ENCODE results near the gene GLRX3.

GLRX3 gene

GRCh38 chr10:130215931-130216231, 79.7 kb downstream of the GLRX3 start:
- DNase-seq (no peak), ATAC-seq (ENCODE audit: insufficient read depth, low read depth) (no peak)
- Histone ChIP-seq H3K4me2 (ENCODE audit: insufficient read depth, low read length) (no peak overlapping the region), H3K36me3 (ENCODE audit: insufficient read depth, low read length) (no peaks in the 10 kb centered on the region), H3K27me3 (ENCODE audit: insufficient read depth, low read length, poor library complexity) (no peaks in the 10 kb centered on the region), H2AFZ (ENCODE audit: low read depth, low read length) (no peak overlapping the region), H3K9me3 (ENCODE audit: insufficient read depth, low read length, severe bottlenecking) (no peaks in the 10 kb centered on the region), H3K79me2 (ENCODE audit: insufficient read depth, low read length) (no peaks in the 10 kb centered on the region), H4K20me1 (ENCODE audit: insufficient read depth, low read length) (no peaks in the 10 kb centered on the region), H3K27ac (ENCODE audit: low read length) (no peak overlapping the region), H3K4me1 (ENCODE audit: insufficient read depth, low read length) (no peaks in the 10 kb centered on the region), H3K4me3 (ENCODE audit: low read depth in 1 of 2, low read length in 2 of 2) (no peak overlapping the region), H3K9ac (ENCODE audit: low read depth, low read length) (no peak overlapping the region)
- TF ChIP-seq EZH2 (IDR thresholded peaks at IDR 0.05; ENCODE audit: borderline replicate concordance, low read depth, low read length, severe bottlenecking) (no peak), CTCF (IDR thresholded peaks at IDR 0.05; ENCODE audit: borderline replicate concordance, extremely low read depth, low read length, poor library complexity, severe bottlenecking) (no peak)

GRCh38 chr10:130218181-130218641, 82.0 kb downstream of the GLRX3 start:
- Histone ChIP-seq H3K9me3 (ENCODE audit: insufficient read depth, low read length, severe bottlenecking) (no peaks in the 10 kb centered on the region), H3K4me3 (ENCODE audit: low read depth in 1 of 2, low read length in 2 of 2) (no peak overlapping the region), H2AFZ (ENCODE audit: low read depth, low read length) (no peak overlapping the region), H3K27ac (ENCODE audit: low read length) (no peak overlapping the region), H4K20me1 (ENCODE audit: insufficient read depth, low read length) (no peaks in the 10 kb centered on the region), H3K27me3 (ENCODE audit: insufficient read depth, low read length, poor library complexity) (no peaks in the 10 kb centered on the region), H3K36me3 (ENCODE audit: insufficient read depth, low read length) (no peaks in the 10 kb centered on the region), H3K4me1 (ENCODE audit: insufficient read depth, low read length) (no peaks in the 10 kb centered on the region), H3K9ac (ENCODE audit: low read depth, low read length) (no peak overlapping the region), H3K4me2 (ENCODE audit: insufficient read depth, low read length) (no peak overlapping the region), H3K79me2 (ENCODE audit: insufficient read depth, low read length) (no peaks in the 10 kb centered on the region)
- no peak for TF ChIP-seq CTCF (IDR thresholded peaks at IDR 0.05; ENCODE audit: borderline replicate concordance, extremely low read depth, low read length, poor library complexity, severe bottlenecking)
- no peak for TF ChIP-seq EZH2 (IDR thresholded peaks at IDR 0.05; ENCODE audit: borderline replicate concordance, low read depth, low read length, severe bottlenecking)
- ATAC-seq (ENCODE audit: insufficient read depth, low read depth) (no peak), DNase-seq (no peak)

GRCh38 chr10:130218936-130219335, 82.7 kb downstream of the GLRX3 start:
- H3K79me2 ChIP-seq (ENCODE audit: insufficient read depth, low read length), result no peaks in the 10 kb centered on the region
- no peak overlapping the region for H3K27ac ChIP-seq (ENCODE audit: low read length)
- DNase-seq (no peak), ATAC-seq (ENCODE audit: insufficient read depth, low read depth) (no peak)
- no peak overlapping the region for H3K4me2 ChIP-seq (ENCODE audit: insufficient read depth, low read length)
- H3K4me1 ChIP-seq (ENCODE audit: insufficient read depth, low read length), result no peaks in the 10 kb centered on the region
- no peak overlapping the region for H3K9ac ChIP-seq (ENCODE audit: low read depth, low read length)
- H3K9me3 ChIP-seq (ENCODE audit: insufficient read depth, low read length, severe bottlenecking), result no peaks in the 10 kb centered on the region
- H4K20me1 ChIP-seq (ENCODE audit: insufficient read depth, low read length), result no peaks in the 10 kb centered on the region
- TF ChIP-seq EZH2 (IDR thresholded peaks at IDR 0.05; ENCODE audit: borderline replicate concordance, low read depth, low read length, severe bottlenecking) (no peak), CTCF (IDR thresholded peaks at IDR 0.05; ENCODE audit: borderline replicate concordance, extremely low read depth, low read length, poor library complexity, severe bottlenecking) (no peak)
- H2AFZ ChIP-seq (ENCODE audit: low read depth, low read length), result no peak overlapping the region
- no peak overlapping the region for H3K4me3 ChIP-seq (ENCODE audit: low read depth in 1 of 2, low read length in 2 of 2)
- H3K27me3 ChIP-seq (ENCODE audit: insufficient read depth, low read length, poor library complexity), result no peaks in the 10 kb centered on the region
- H3K36me3 ChIP-seq (ENCODE audit: insufficient read depth, low read length), result no peaks in the 10 kb centered on the region
